ENCODE data around the gene SLC10A6.

The SLC10A6 gene

DNA sequence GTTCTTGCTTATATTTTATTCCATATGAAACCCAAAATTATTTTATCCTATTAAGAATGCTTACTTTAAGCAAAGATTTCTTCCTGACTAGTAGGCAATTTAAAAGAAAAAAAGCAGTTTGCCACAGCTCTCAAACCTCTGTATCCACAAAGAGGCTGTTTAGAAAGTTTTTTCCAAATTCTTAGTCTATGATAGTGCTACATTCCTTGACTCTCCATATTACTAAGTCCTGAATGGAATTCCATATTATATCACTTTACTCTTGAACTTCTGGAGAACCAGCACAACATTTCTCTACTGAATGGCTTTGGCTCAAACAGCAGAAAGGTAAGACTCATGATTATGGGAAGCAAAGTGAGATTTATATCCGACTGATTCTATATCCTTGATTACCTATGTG, 8.3 kb downstream of the SLC10A6 start:
- no peaks in the 10 kb centered on the region for H3K79me2 ChIP-seq
- no peak overlapping the region for H3K9ac ChIP-seq
- no peak overlapping the region for H3K27ac ChIP-seq
- H3K27me3 ChIP-seq (ENCODE audit: control insufficient read depth, insufficient read depth, low read length) = no peaks in the 10 kb centered on the region
- H3K36me3 ChIP-seq (ENCODE audit: control insufficient read depth, insufficient read depth, low read length) = no peaks in the 10 kb centered on the region
- H3K9me3 ChIP-seq (ENCODE audit: control insufficient read depth, low read length) = no peaks in the 10 kb centered on the region
- no peaks in the 10 kb centered on the region for H3K4me1 ChIP-seq
- H3K4me2 ChIP-seq (ENCODE audit: low read length) = no peak overlapping the region
- no peak overlapping the region for H2AFZ ChIP-seq
- H3K4me3 ChIP-seq (ENCODE audit: low read depth, low read length) = no peak overlapping the region
- TF ChIP-seq, protein P1, sequence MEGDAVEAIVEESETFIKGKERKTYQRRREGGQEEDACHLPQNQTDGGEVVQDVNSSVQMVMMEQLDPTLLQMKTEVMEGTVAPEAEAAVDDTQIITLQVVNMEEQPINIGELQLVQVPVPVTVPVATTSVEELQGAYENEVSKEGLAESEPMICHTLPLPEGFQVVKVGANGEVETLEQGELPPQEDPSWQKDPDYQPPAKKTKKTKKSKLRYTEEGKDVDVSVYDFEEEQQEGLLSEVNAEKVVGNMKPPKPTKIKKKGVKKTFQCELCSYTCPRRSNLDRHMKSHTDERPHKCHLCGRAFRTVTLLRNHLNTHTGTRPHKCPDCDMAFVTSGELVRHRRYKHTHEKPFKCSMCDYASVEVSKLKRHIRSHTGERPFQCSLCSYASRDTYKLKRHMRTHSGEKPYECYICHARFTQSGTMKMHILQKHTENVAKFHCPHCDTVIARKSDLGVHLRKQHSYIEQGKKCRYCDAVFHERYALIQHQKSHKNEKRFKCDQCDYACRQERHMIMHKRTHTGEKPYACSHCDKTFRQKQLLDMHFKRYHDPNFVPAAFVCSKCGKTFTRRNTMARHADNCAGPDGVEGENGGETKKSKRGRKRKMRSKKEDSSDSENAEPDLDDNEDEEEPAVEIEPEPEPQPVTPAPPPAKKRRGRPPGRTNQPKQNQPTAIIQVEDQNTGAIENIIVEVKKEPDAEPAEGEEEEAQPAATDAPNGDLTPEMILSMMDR (IDR thresholded peaks at IDR 0.05) = no peak

DNA sequence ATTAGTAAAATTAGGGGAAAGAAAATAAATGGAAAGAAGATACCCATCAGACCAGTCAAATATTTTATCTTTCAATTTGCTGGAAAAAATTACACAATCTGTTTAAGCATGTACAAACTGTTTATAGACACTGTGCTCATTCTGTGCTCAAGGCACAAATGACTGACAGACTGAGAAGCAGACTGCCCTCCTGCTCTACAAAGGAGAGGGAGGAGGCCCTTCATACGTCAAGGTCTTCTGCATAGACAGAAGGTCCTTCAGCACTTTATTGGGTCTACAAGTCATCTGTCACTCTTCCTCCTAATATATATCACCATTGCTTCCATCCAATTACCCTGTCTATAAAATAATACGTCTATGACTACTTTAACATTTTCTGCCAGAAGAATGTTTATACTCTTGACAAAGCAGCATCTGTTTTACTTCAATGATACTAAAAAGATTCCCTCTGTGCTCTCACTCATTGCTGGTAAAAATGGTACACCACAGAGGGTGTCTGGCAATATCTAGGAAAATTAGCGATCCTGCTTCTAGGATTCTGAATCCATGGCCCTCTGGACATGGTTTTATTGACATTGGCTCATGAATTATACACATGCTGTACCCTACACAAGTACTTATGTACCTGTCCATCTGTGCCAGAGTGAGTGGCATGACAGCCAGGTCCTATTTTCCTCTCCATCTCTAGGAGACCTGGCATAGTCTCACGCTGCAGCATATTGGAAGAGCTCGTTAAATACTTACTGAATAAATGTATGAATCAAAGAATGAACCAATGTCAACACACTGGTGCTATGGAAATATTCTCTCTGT, 11.3 kb downstream of the SLC10A6 start:
- Histone ChIP-seq H3K9ac (no peak overlapping the region), H3K36me3 (ENCODE audit: control insufficient read depth, insufficient read depth, low read length) (no peaks in the 10 kb centered on the region), H3K79me2 (no peaks in the 10 kb centered on the region), H3K9me3 (ENCODE audit: control insufficient read depth, low read length) (no peaks in the 10 kb centered on the region), H3K27me3 (ENCODE audit: control insufficient read depth, insufficient read depth, low read length) (no peaks in the 10 kb centered on the region), H3K4me1 (no peaks in the 10 kb centered on the region), H3K4me3 (ENCODE audit: low read depth, low read length) (no peak overlapping the region), H3K4me2 (ENCODE audit: low read length) (no peak overlapping the region), H2AFZ (no peak overlapping the region), H3K27ac (no peak overlapping the region)
- TF ChIP-seq, protein P1 (IDR thresholded peaks at IDR 0.05) = no peak

DNA sequence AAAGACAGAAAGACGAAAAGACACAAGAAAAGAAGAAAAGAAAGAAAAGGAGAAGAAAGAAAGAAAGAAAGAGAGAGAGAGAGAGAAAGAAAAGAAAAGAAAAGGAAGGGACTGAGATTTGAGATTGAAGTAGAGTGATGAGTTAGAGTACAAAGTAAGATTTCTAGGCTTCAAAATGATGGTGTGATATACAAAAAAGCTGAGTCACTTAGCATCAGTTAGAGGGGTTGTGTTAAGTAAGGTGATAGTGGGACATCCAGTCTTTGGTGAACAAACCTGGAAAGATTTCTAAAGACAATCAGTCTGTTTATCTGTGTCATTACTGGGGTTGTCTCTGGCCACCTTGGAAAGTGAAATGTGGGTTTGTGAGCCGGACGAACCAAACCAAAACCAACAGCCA, 13.5 kb downstream of the SLC10A6 start:
- H2AFZ ChIP-seq = no peak overlapping the region
- H3K27ac ChIP-seq = no peak overlapping the region
- no peak overlapping the region for H3K4me2 ChIP-seq (ENCODE audit: low read length)
- H3K4me1 ChIP-seq = no peaks in the 10 kb centered on the region
- no peak overlapping the region for H3K9ac ChIP-seq
- H3K9me3 ChIP-seq (ENCODE audit: control insufficient read depth, low read length) = no peaks in the 10 kb centered on the region
- H3K27me3 ChIP-seq (ENCODE audit: control insufficient read depth, insufficient read depth, low read length) = no peaks in the 10 kb centered on the region
- no peak overlapping the region for H3K4me3 ChIP-seq (ENCODE audit: low read depth, low read length)
- TF ChIP-seq, protein P1 (IDR thresholded peaks at IDR 0.05) = no peak
- H3K36me3 ChIP-seq (ENCODE audit: control insufficient read depth, insufficient read depth, low read length) = no peaks in the 10 kb centered on the region
- no peaks in the 10 kb centered on the region for H3K79me2 ChIP-seq

DNA sequence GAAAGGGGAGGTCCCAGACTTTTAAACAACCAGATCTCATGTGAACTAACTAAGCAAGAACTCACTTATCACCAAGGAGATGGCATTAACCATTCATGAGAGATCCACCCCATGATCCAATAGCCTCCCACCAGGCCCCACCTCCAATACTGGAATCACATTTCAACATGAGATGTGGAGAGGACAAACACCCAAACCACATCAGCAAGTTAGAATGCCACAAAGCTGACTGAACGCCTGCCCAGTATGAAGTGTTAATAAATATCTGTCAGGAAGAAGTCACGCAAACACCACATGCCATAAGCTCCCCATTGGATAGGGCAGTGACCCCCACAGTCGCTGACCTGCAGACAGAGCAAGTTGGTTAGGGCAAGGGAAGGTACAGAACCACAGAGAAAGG, 14.3 kb downstream of the SLC10A6 start:
- H3K36me3 ChIP-seq (ENCODE audit: control insufficient read depth, insufficient read depth, low read length) = no peaks in the 10 kb centered on the region

More for the DNA sequence above, 14.3 kb downstream of the SLC10A6 start:
- Histone ChIP-seq H3K4me2 (ENCODE audit: low read length) (no peak overlapping the region), H3K4me3 (ENCODE audit: low read depth, low read length) (no peak overlapping the region), H3K27me3 (ENCODE audit: control insufficient read depth, insufficient read depth, low read length) (no peaks in the 10 kb centered on the region), H3K79me2 (no peaks in the 10 kb centered on the region), H3K9ac (no peak overlapping the region), H3K4me1 (no peaks in the 10 kb centered on the region), H3K9me3 (ENCODE audit: control insufficient read depth, low read length) (no peaks in the 10 kb centered on the region), H2AFZ (no peak overlapping the region), H3K27ac (no peak overlapping the region)
- TF ChIP-seq, protein P1 (IDR thresholded peaks at IDR 0.05) = no peak
